HepG2 (cell line): ENCODE measurements around the gene ARHGEF4. TPM values are rescaled to one million over a fixed set of nuclear protein-coding genes. Genes with fewer than 3 reads are reported as not detected.

Source experiments
- ATAC-seq: fragments of 200-7000 bp; cut with Tn5 transposase; 3 replicates; pipeline ENCODE4 v1.9.1; 2020; ENCODE audit warnings: mild to moderate bottlenecking, moderate library complexity
- BruUV-seq: library from RNA; stranded (reverse); fragments of 400-500 nt; replicated peaks from 2 replicates; lab custom pipeline; 2021; lab: Mats Ljungman, UMichigan
- CTCF ChIA-PET: fragments of 300-600 bp; formaldehyde crosslinking; extraction: SDS; loops from one replicate; lab custom pipeline; 2021; ENCODE audit warnings: low total read pairs, inconsistent platforms, low intra/inter-chr PET ratio; lab: Yijun Ruan, JAX
- POLR2A ChIA-PET: fragments of 350-600 bp; sonication (Branson Sonifier 250); formaldehyde crosslinking; loops from one replicate; lab custom pipeline; 2020; ENCODE audit warnings: antibody characterized with exemption, inconsistent platforms; lab: Yijun Ruan, JAX
- DNase-seq: peaks from one replicate; pipeline ENCODE4 v3.0.0-alpha.2; 2015; ENCODE audit warnings: low spot score
- FAIRE-seq: peaks from 3 replicates; lab custom pipeline; 2011; peaks lifted over from hg19 to GRCh38; lab: Jason Lieb, UNC
- H2AFZ ChIP-seq: one replicate; pipeline ENCODE4 v1.6.1; 2011; ENCODE audit warnings: low read length, inconsistent platforms
- H3K27ac ChIP-seq: fragments of 300-600 bp; 3 replicates; pipeline ENCODE4 v1.8.0; 2011; ENCODE audit warnings: mixed run types, mild to moderate bottlenecking, mixed read lengths, low read length, inconsistent platforms; ENCODE audit not compliant: insufficient read depth; ENCODE audit errors: extremely low read length
- H3K27me3 ChIP-seq, 2 experiments: fragments of 200-600 bp in 1 of 2; 2 replicates in 1 of 2; 3 replicates in 1 of 2; pipeline versions ENCODE4 v1.6.0 to v1.8.0; 2011; ENCODE audit warnings: low read length in 2 of 2, mild to moderate bottlenecking in 2 of 2, moderate library complexity in 2 of 2, inconsistent platforms in 1 of 2; ENCODE audit not compliant: insufficient read depth in 2 of 2, control insufficient read depth in 1 of 2
- H3K36me3 ChIP-seq, 2 experiments: fragments of 200-600 bp in 1 of 2; replicated peaks in 1 of 2; 2 replicates in 1 of 2; 3 replicates in 1 of 2; pipeline versions ENCODE4 v1.5.1 to v1.8.0; 2011; ENCODE audit warnings: low read length in 2 of 2, inconsistent platforms in 1 of 2; ENCODE audit not compliant: insufficient read depth in 2 of 2, control insufficient read depth in 1 of 2
- H3K4me1 ChIP-seq: 2 replicates; pipeline ENCODE4 v1.5.1; 2012; ENCODE audit warnings: low read length, inconsistent platforms; ENCODE audit not compliant: insufficient read depth
- H3K4me2 ChIP-seq: 2 replicates; pipeline ENCODE4 v1.6.0; 2011; ENCODE audit warnings: low read depth, low read length, inconsistent platforms
- H3K4me3 ChIP-seq, 3 experiments: fragments of 200-600 bp in 1 of 3; sonication (generic), shearing (Covaris generic) in 1 of 3; replicated peaks in 1 of 3; 2 replicates each; pipeline ENCODE4 v1.5.1; 2011 to 2016; ENCODE audit warnings: low read length in 3 of 3, inconsistent platforms in 2 of 3, low read depth in 2 of 3, mild to moderate bottlenecking in 2 of 3, control low read depth in 1 of 3, mixed read lengths in 1 of 3; ENCODE audit not compliant: insufficient read depth in 1 of 3
- H3K79me2 ChIP-seq: one replicate; pipeline ENCODE4 v1.6.1; 2011; ENCODE audit warnings: low read length, inconsistent platforms; ENCODE audit not compliant: insufficient read depth
- H3K9ac ChIP-seq: 2 replicates; pipeline ENCODE4 v1.6.0; 2011; ENCODE audit warnings: mild to moderate bottlenecking, low read depth, low read length, inconsistent platforms; ENCODE audit not compliant: insufficient read depth
- H3K9me3 ChIP-seq: 2 replicates; pipeline ENCODE4 v1.5.1; 2012; ENCODE audit warnings: mild to moderate bottlenecking, low read length
- H4K20me1 ChIP-seq: 2 replicates; pipeline ENCODE4 v1.6.0; 2011; ENCODE audit warnings: inconsistent platforms, mild to moderate bottlenecking, low read length, moderate library complexity; ENCODE audit not compliant: insufficient read depth
- CEBPZ ChIP-seq: IDR thresholded peaks from 2 replicates; pipeline ENCODE4 v1.6.1; 2012; ENCODE audit warnings: low read length, improper control_type of control experiment
- FOXO1 ChIP-seq: sonication (generic); formaldehyde crosslinking; IDR thresholded peaks from 2 replicates; pipeline ENCODE4 v1.4.0; 2020; ENCODE audit warnings: missing genetic modification reagents
- HDAC2 ChIP-seq: sonication (generic); formaldehyde crosslinking; IDR thresholded peaks from 2 replicates; pipeline ENCODE4 v1.4.0; 2020; ENCODE audit warnings: missing genetic modification reagents
- MLX ChIP-seq: IDR thresholded peaks from 2 replicates; pipeline ENCODE4 v1.6.1; 2016
- MTF2 ChIP-seq: sonication (generic); formaldehyde crosslinking; IDR thresholded peaks from 2 replicates; pipeline ENCODE4 v1.5.0; 2020; ENCODE audit warnings: missing genetic modification reagents, borderline replicate concordance
- RARA ChIP-seq: IDR thresholded peaks from 2 replicates; pipeline ENCODE4 v1.6.1; 2016; ENCODE audit warnings: missing genetic modification reagents, missing compliant biosample characterization
- REST ChIP-seq, 2 experiments: IDR thresholded peaks; 2 replicates each; pipeline ENCODE4 v1.6.1; 2011 to 2012; ENCODE audit warnings: low read length in 2 of 2, borderline replicate concordance in 1 of 2, low read depth in 1 of 2, mild to moderate bottlenecking in 1 of 2, moderate library complexity in 1 of 2
- TRIM24 ChIP-seq: sonication (generic); formaldehyde crosslinking; IDR thresholded peaks from 2 replicates; pipeline ENCODE4 v1.8.0; 2022; ENCODE audit warnings: mild to moderate bottlenecking, missing genetic modification reagents
- ZBTB3 ChIP-seq: sonication (generic); formaldehyde crosslinking; IDR thresholded peaks from 2 replicates; pipeline ENCODE4 v1.4.0; 2020; ENCODE audit warnings: low read depth, mild to moderate bottlenecking, moderate library complexity, missing genetic modification reagents, borderline replicate concordance
- ZEB1 ChIP-seq: IDR thresholded peaks from 2 replicates; pipeline ENCODE4 v1.6.1; 2012; ENCODE audit warnings: mild to moderate bottlenecking, low read depth, inconsistent platforms; ENCODE audit not compliant: insufficient replicate concordance
- ZNF20 ChIP-seq: sonication (generic); formaldehyde crosslinking; IDR thresholded peaks from 2 replicates; pipeline ENCODE4 v1.4.0; 2020; ENCODE audit warnings: mild to moderate bottlenecking, moderate library complexity, missing genetic modification reagents
- ZNF263 ChIP-seq: sonication (generic); formaldehyde crosslinking; IDR thresholded peaks from 2 replicates; pipeline ENCODE4 v1.4.0; 2020; ENCODE audit warnings: missing genetic modification reagents
- ZNF317 ChIP-seq: sonication (generic); formaldehyde crosslinking; IDR thresholded peaks from 2 replicates; pipeline ENCODE4 v1.5.0; 2020; ENCODE audit warnings: mild to moderate bottlenecking, missing genetic modification reagents
- ZNF414 ChIP-seq: sonication (generic); formaldehyde crosslinking; IDR thresholded peaks from 2 replicates; pipeline ENCODE4 v1.5.0; 2020; ENCODE audit warnings: missing genetic modification reagents
- ZNF782 ChIP-seq: sonication (generic); formaldehyde crosslinking; IDR thresholded peaks from 2 replicates; pipeline ENCODE4 v1.4.0; 2020; ENCODE audit warnings: missing genetic modification reagents, mild to moderate bottlenecking, borderline replicate concordance
- WGBS: methylation state at CpG from one replicate; pipeline ENCODE4 v1.1.6; 2017; ENCODE audit warnings: low lambda C conversion rate; 5-methylcytosine and 5-hydroxymethylcytosine counted together
- in situ Hi-C: cut with HindIII; loops from 2 replicates; pipeline ENCODE4 v1.10.0; 2017; ENCODE audit warnings: low pct_unique_long_range_greater_than_20kb; ENCODE audit not compliant: extremely low pct_ligation_motif_present
- intact Hi-C: fragments of 100-400 bp; cut with micrococcal nuclease; formaldehyde crosslinking; loops from one replicate; pipeline ENCODE4 v1.10.0; 2022; ENCODE audit not compliant: unreplicated experiment
- polyA plus RNA-seq, 8 experiments: library from polyadenylated mRNA; depleted of rRNA in 3 of 8; stranded (reverse) in 7 of 8; unstranded in 1 of 8; fragments of >200 nt; fragmentation: Illumina TruSeq in 4 of 8; extraction: Trizol in 4 of 8; gene quantifications; 2 replicates each; pipeline versions ENCODE4 v1.2.1 to v1.2.3, GENCODE V29; 2011 to 2016; ENCODE audit warnings: low read depth in 4 of 8, missing spikeins in 1 of 8, mixed read lengths in 1 of 8; ENCODE audit not compliant: insufficient read depth in 1 of 8
- total RNA-seq, 5 experiments: library from RNA; depleted of rRNA; stranded (reverse); fragments of >200 nt; fragmentation: Illumina TruSeq; extraction: Trizol; gene quantifications; 2 replicates each; pipeline ENCODE4 v1.2.3, GENCODE V29; 2016; ENCODE audit warnings: low read depth in 1 of 5

ARHGEF4 gene
- total and polyA plus RNA-seq, 2 of the 13 experiments (the other 11 are each of a cell fraction or from before 2014, with no cell fraction given): 0.11 to 0.13 TPM

- H2AFZ ChIP-seq: no peak overlapping the region
- peak overlapping the region; percentile 68 to 90 (median 79) for H3K4me3 ChIP-seq
- H3K4me2 ChIP-seq: peak overlapping the region; percentile 84
- no peaks in the 10 kb centered on the region; a peak in 1 of 5 replicates for H3K27me3 ChIP-seq
- ATAC-seq (peak; percentile 9; the same call in 1 of the 3 replicates), FAIRE-seq (no peak), DNase-seq (no peak)
- peaks cover 17% of the 10 kb centered on the region for H4K20me1 ChIP-seq
- CTCF ChIA-PET: no interaction called here
- intact Hi-C loops (loop anchor here (2.0 to 5.0 kb wide), 2 partner anchors 14 to 750 kb away; partner anchors contain the start of gene IMP4), in situ Hi-C loops (no loop called here)
- 2% methylated on average over 23 of the region's 26 CpGs for WGBS
- peaks cover 32% of the 10 kb centered on the region for H3K4me1 ChIP-seq
- H3K9me3 ChIP-seq: no peaks in the 10 kb centered on the region
- H3K27ac ChIP-seq: peak overlapping the region; percentile 97
- H3K79me2 ChIP-seq: peaks cover 48% of the 10 kb centered on the region
- BruUV-seq: no TSS peak
- peak overlapping the region; percentile 99 for H3K9ac ChIP-seq
- POLR2A ChIA-PET: interaction anchor here (0.9 to 4.8 kb wide), 12 partner anchors 10 to 750 kb away, joined by 3 to 132 read pairs (median 4); partner anchors contain the start of genes IMP4 and PLEKHB2
- H3K36me3 ChIP-seq: peaks cover 7 to 19% of the 10 kb centered on the region in 2 experiments
- TF ChIP-seq ZNF414 (CRISPR knock-in tag) (0 out of 2 replicates have a peak, but pooled peaks have one; percentile 55), ZBTB3 (CRISPR knock-in tag) (no peak), ZNF263 (CRISPR knock-in tag) (0 out of 2 replicates have a peak, but pooled peaks have one; percentile 17), ZNF20 (CRISPR knock-in tag) (no peak), ZNF317 (CRISPR knock-in tag) (0 out of 2 replicates have a peak, but pooled peaks have one; percentile 20), HDAC2 (CRISPR knock-in tag) (peak; percentile 56), FOXO1 (CRISPR knock-in tag) (peak; percentile 7; the same call in 1 of the 2 replicates), ZEB1 (peak; percentile 61), ZNF782 (CRISPR knock-in tag) (0 out of 2 replicates have a peak, but pooled peaks have one; percentile 10), REST (IDR thresholded peaks at IDR 0.05; ENCODE audit: borderline replicate concordance in 1 of 2, low read depth in 1 of 2, low read length in 2 of 2) (no peak; a peak in 1 of 4 replicates), MLX (CRISPR knock-in tag) (no peak), CEBPZ (no peak), MTF2 (CRISPR knock-in tag) (0 out of 2 replicates have a peak, but pooled peaks have one; percentile 27), RARA (CRISPR knock-in tag) (no peak), TRIM24 (CRISPR knock-in tag) (no peak)
Observed at GRCh38 chr2:131092458-131093005, 255.8 kb downstream of the ARHGEF4 start.
